GM15510 (cell line): ENCODE results near the gene ITGB8.

Source experiments
- POLR2A ChIP-seq: IDR thresholded peaks from 3 replicates; pipeline ENCODE4 v1.6.1; 2011; ENCODE audit warnings: borderline replicate concordance; ENCODE audit not compliant: insufficient read length; ENCODE audit errors: extremely low read depth

The ITGB8 gene

GRCh38 chr7:20330239-20330927 is at the start of gene ITGB8:
Gene ITGB8, plus strand, starts transcription at chr7:20330900. Its CDS starts 907 bp downstream, at chr7:20331807.
- TF ChIP-seq POLR2A, result peak; percentile 42

- no peak for TF ChIP-seq POLR2A
Measured at GRCh38 chr7:20282959-20283358, 47.7 kb upstream of the ITGB8 start.

- TF ChIP-seq POLR2A, result no peak
Measured at GRCh38 chr7:20283385-20283784, 47.3 kb upstream of the ITGB8 start.

GRCh38 chr7:20284003-20284770 is 46.5 kb upstream of the ITGB8 start:
- no peak for TF ChIP-seq POLR2A

GRCh38 chr7:20284771-20285143 is 45.9 kb upstream of the ITGB8 start:
- TF ChIP-seq POLR2A, result no peak

GRCh38 chr7:20287317-20287716 is 43.4 kb upstream of the ITGB8 start:
- no peak for TF ChIP-seq POLR2A

GRCh38 chr7:20288036-20288435 is 42.7 kb upstream of the ITGB8 start:
- no peak for TF ChIP-seq POLR2A

- TF ChIP-seq POLR2A, result no peak
Measured at GRCh38 chr7:20290505-20291111, 40.1 kb upstream of the ITGB8 start.

GRCh38 chr7:20293336-20293735 is 37.4 kb upstream of the ITGB8 start:
- TF ChIP-seq POLR2A, result no peak

- TF ChIP-seq POLR2A, result no peak
Measured at GRCh38 chr7:20296444-20296843, 34.3 kb upstream of the ITGB8 start.

- TF ChIP-seq POLR2A, result no peak
Measured at GRCh38 chr7:20296901-20297300, 33.8 kb upstream of the ITGB8 start.

- no peak for TF ChIP-seq POLR2A
Measured at GRCh38 chr7:20298486-20298901, 32.2 kb upstream of the ITGB8 start.

GRCh38 chr7:20299145-20299544 is 31.6 kb upstream of the ITGB8 start:
- TF ChIP-seq POLR2A, result no peak

GRCh38 chr7:20299647-20300312 is 30.9 kb upstream of the ITGB8 start:
- TF ChIP-seq POLR2A, result no peak

GRCh38 chr7:20301311-20301939 is 29.3 kb upstream of the ITGB8 start:
- no peak for TF ChIP-seq POLR2A

GRCh38 chr7:20302891-20303290 is 27.8 kb upstream of the ITGB8 start:
- TF ChIP-seq POLR2A, result no peak

GRCh38 chr7:20304366-20304765 is 26.3 kb upstream of the ITGB8 start:
- no peak for TF ChIP-seq POLR2A
